Measurements from ENCODE around the gene SHROOM4. TPM values are rescaled to one million over a fixed set of nuclear protein-coding genes. Genes with fewer than 3 reads are reported as not detected.

SHROOM4 gene
- total RNA-seq, 4 donors from 2014 or later: 8.6 to 15.1 (median 10.8) TPM

DNA sequence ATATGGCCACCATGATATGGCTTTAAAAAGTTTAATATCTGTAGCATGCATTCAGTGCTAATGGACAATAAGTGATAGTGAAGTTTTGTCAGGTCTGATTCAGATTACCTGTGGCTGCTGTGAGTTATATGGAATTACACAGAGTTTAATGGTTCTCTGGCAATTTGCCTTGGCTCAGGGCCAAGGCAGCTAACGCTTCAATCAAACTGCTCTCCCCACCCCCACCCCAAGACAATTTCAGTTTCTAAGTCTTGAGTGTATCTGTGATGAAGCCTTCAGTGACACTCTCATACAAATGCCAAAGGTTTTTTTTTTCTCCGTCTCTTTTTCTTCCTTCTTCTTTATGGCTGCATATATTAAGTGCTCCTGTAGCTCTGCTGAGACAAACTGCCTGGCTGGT is 106.6 kb downstream of the SHROOM4 start:
- peaks cover 0 to 20% (median 0%) of the 10 kb centered on the region in 3 donors for H3K4me1 ChIP-seq
- TF ChIP-seq CTCF (IDR thresholded peaks at IDR 0.05) (no peak), POLR2AphosphoS5 (IDR thresholded peaks at IDR 0.05) (no peak)
- H3K27ac ChIP-seq: no peak overlapping the region
- H3K36me3 ChIP-seq: no peaks in the 10 kb centered on the region
- H3K4me3 ChIP-seq: no peak overlapping the region
- WGBS, 2 donors (ENCODE audit: low coverage in 1 of 2): 20% methylated on average over 2 of the region's 2 CpGs; no CpG with 5 or more reads in 1 of the 2 donors
- H3K27me3 ChIP-seq: no peaks in the 10 kb centered on the region
- no peaks in the 10 kb centered on the region for H3K9me3 ChIP-seq
- ATAC-seq: no peak

DNA sequence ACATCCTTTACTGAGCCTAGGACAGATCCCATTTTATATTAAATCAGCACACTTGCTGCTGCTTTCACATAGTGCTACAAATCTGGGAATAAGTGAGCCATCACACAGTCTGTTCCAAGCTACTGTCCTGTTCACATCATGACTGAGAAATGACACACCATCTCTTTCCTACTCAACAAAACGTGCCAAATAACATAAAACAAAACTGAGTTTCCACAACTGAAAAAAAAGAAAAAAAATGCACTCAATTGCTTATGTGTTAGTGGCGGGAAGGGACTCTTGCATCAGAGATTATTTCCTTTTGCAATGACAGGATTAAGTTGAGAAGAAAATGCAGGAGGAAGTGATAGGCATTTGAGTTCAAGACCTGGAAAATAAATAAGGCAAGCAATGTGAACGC is 109.0 kb downstream of the SHROOM4 start:
- no peak overlapping the region for H3K4me3 ChIP-seq
- peaks cover 0 to 20% (median 0%) of the 10 kb centered on the region in 3 donors for H3K4me1 ChIP-seq
- peak; percentile 31 for ATAC-seq
- 33 to 41% methylated on average over 3 of the region's 3 CpGs for WGBS, 2 donors (ENCODE audit: low coverage in 1 of 2)
- H3K27me3 ChIP-seq: no peaks in the 10 kb centered on the region
- peak overlapping the region in 1 of 4 donors; percentile 14 for H3K27ac ChIP-seq
- no peak for TF ChIP-seq POLR2AphosphoS5 (IDR thresholded peaks at IDR 0.05)
- no peak for TF ChIP-seq EP300 (IDR thresholded peaks at IDR 0.05)
- TF ChIP-seq CTCF (IDR thresholded peaks at IDR 0.05): no peak
- no peak for TF ChIP-seq POLR2A (IDR thresholded peaks at IDR 0.05)
- H3K9me3 ChIP-seq: no peaks in the 10 kb centered on the region
- no peaks in the 10 kb centered on the region for H3K36me3 ChIP-seq

- peaks cover 0 to 20% (median 0%) of the 10 kb centered on the region in 3 donors for H3K4me1 ChIP-seq
- TF ChIP-seq CTCF (IDR thresholded peaks at IDR 0.05): no peak
- TF ChIP-seq POLR2AphosphoS5 (IDR thresholded peaks at IDR 0.05): no peak
- no peak for TF ChIP-seq POLR2A (IDR thresholded peaks at IDR 0.05)
- no peak for TF ChIP-seq EP300 (IDR thresholded peaks at IDR 0.05)
- H3K4me3 ChIP-seq: no peak overlapping the region
- 0 to 13% methylated on average over 1 of the region's 1 CpG for whole genome bisulfite sequencing, 2 donors (ENCODE audit: low coverage in 1 of 2)
- no peak overlapping the region for H3K27ac ChIP-seq
- ATAC-seq: no peak
- H3K9me3 ChIP-seq: no peaks in the 10 kb centered on the region
- H3K27me3 ChIP-seq: no peaks in the 10 kb centered on the region
- no peaks in the 10 kb centered on the region for H3K36me3 ChIP-seq
Observed at GRCh38 chrX:50704360-50704759, 109.6 kb downstream of the SHROOM4 start.

DNA sequence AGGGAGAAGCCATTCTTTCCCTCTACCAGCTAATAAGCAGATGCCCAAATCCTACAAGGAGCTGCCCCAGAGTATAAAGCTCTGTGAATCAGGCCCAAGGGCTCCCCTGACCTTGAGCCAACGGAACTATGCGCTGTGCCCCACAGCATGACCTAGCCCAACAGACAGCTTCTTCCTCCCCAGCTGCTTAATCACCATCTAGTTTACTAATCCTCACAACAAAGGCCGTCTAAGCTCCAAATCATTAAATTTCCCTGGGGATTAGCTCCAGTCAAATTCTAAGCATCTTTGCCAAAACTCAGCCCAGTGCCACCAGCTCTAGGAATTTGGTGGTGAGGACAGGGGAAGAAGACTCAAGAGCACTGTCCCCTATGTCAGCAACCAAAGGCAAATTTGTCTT is 113.1 kb downstream of the SHROOM4 start:
- no peak for ATAC-seq
- Histone ChIP-seq H3K9me3 (no peaks in the 10 kb centered on the region), H3K36me3 (no peaks in the 10 kb centered on the region), H3K27ac (no peak overlapping the region), H3K4me1 (peaks cover 0 to 14% (median 0%) of the 10 kb centered on the region in 3 donors), H3K27me3 (no peaks in the 10 kb centered on the region), H3K4me3 (no peak overlapping the region)
- no CpG with 5 or more reads among the region's 3 CpGs for WGBS, 2 donors (ENCODE audit: low coverage in 1 of 2)
- TF ChIP-seq POLR2AphosphoS5 (IDR thresholded peaks at IDR 0.05) (no peak), CTCF (IDR thresholded peaks at IDR 0.05) (no peak), POLR2A (IDR thresholded peaks at IDR 0.05) (no peak), EP300 (IDR thresholded peaks at IDR 0.05) (no peak)

- 43 to 44% methylated on average over 1 to 2 of the region's 2 CpGs for WGBS, 2 donors (ENCODE audit: low coverage in 1 of 2)
Observed at GRCh38 chrX:50698944-50699343, 115.0 kb downstream of the SHROOM4 start.

More at GRCh38 chrX:50698944-50699343, 115.0 kb downstream of the SHROOM4 start:
- H3K27ac ChIP-seq: no peak overlapping the region
- no peak for ATAC-seq
- H3K4me3 ChIP-seq: no peak overlapping the region
- TF ChIP-seq POLR2AphosphoS5 (IDR thresholded peaks at IDR 0.05) (no peak), CTCF (IDR thresholded peaks at IDR 0.05) (no peak), EP300 (IDR thresholded peaks at IDR 0.05) (no peak), POLR2A (IDR thresholded peaks at IDR 0.05) (no peak)
- H3K4me1 ChIP-seq: peaks cover 0 to 5% (median 0%) of the 10 kb centered on the region in 3 donors
- peaks cover 0 to 5% of the 10 kb centered on the region in 2 donors for H3K36me3 ChIP-seq
- H3K27me3 ChIP-seq: no peaks in the 10 kb centered on the region
- H3K9me3 ChIP-seq: no peaks in the 10 kb centered on the region

Measured in gastroesophageal sphincter (tissue), 4 donors.